HL-60 (cell line): Measurements from ENCODE around the gene SVBP.
"Not testable (repeated sequence)": the region's sequence is repeated elsewhere in the genome, so short reads cannot be mapped to it uniquely, and the experiment has no call there.

ENCODE experiments used
- DNase-seq, 2 experiments: peaks; one replicate each; pipeline ENCODE4 v3.0.0-alpha.2; 2010 to 2020; ENCODE audit warnings: low read depth in 1 of 2, low spot score in 1 of 2
- H3K27ac ChIP-seq: fragments of 250-450 bp; sonication (Bioruptor Pico); replicated peaks from 2 replicates; pipeline ENCODE4 v1.5.1; 2020; ENCODE audit warnings: mild to moderate bottlenecking, moderate library complexity
- H3K27me3 ChIP-seq: fragments of 250-450 bp; sonication (Bioruptor Pico); 2 replicates; pipeline ENCODE4 v1.5.1; 2021; ENCODE audit warnings: mild to moderate bottlenecking, moderate library complexity; ENCODE audit not compliant: insufficient read depth, poor library complexity, severe bottlenecking
- H3K4me3 ChIP-seq: replicated peaks from 2 replicates; pipeline ENCODE4 v1.5.1; 2011; ENCODE audit warnings: mild to moderate bottlenecking, control low read depth, low read length; ENCODE audit not compliant: insufficient read depth
- GABPA ChIP-seq: IDR thresholded peaks from 2 replicates; pipeline ENCODE4 v1.6.1; 2012; ENCODE audit warnings: low read depth
- POLR2AphosphoS5 ChIP-seq: IDR thresholded peaks from 2 replicates; pipeline ENCODE4 v1.6.1; 2012; ENCODE audit warnings: low read depth
- SPI1 ChIP-seq: IDR thresholded peaks from 2 replicates; pipeline ENCODE4 v1.6.1; 2012; ENCODE audit warnings: low read depth, mild to moderate bottlenecking, borderline replicate concordance
- TF ChIP-seq, protein P1 (sequence below): IDR thresholded peaks from 2 replicates; pipeline ENCODE4 v1.6.1; 2012; ENCODE audit warnings: low read depth; ENCODE audit not compliant: insufficient replicate concordance
- TF ChIP-seq, protein P2 (sequence below): IDR thresholded peaks from one replicate; pipeline ENCODE4 v1.5.1; 2011; ENCODE audit warnings: low read length, control low read depth, inconsistent platforms; ENCODE audit not compliant: insufficient read depth

SVBP gene

DNA sequence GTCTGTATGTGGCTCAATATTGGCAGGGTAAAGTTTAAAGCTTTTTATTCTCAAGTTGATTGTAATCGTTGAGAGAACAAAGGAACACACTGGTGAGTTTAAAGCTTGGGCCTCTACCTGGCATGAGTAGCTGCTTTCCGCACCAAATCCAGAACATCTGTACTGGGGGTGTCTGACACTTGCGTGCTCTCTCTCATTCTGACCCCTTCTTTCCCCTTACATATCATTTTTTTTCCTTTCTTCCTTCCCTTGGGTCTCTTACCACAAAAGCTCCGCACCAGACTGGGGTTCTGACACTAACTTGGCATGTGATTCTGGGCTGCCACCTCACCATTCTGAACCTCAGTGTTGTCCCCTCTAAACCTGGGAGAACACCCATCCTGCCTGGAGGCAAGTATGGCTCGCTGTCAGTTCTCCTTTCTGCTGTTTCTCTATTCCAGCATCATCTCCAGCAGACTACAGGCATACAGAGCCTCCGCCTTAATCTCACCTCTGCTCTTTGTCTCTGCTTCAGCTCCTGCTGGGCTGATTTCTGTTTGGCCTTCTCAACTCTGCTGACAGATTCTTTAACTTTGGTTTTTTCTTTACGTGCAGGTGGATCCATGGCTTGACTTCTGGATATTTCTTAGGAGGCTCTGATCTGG is 1.1 kb downstream of the SVBP start:
- Histone ChIP-seq H3K27ac (peak overlapping the region; percentile 98), H3K27me3 (no peaks in the 10 kb centered on the region), H3K4me3 (peak overlapping the region; percentile 59)
- DNase-seq: peak in 1 of 2 experiments; percentile 15
- no peak for TF ChIP-seq POLR2AphosphoS5
- TF ChIP-seq SPI1: peak; percentile 33; the same call in 1 of the 2 replicates

DNA sequence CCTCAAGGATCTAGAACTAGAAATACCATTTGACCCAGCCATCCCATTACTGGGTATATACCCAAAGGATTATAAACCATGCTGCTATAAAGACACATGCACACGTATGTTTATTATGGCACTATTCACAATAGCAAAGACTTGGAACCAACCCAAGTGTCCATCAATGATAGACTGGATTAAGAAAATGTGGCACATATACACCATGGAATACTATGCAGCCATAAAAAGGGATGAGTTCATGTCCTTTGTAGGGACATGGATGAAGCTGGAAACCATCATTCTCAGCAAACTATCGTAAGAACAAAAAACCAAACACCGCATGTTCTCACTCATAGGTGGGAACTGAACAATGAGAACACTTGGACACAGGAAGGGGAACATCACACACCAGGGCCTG is 2.4 kb downstream of the SVBP start:
- H3K27ac ChIP-seq, DNase-seq, H3K27me3 ChIP-seq, H3K4me3 ChIP-seq: not testable (repeated sequence)

DNA sequence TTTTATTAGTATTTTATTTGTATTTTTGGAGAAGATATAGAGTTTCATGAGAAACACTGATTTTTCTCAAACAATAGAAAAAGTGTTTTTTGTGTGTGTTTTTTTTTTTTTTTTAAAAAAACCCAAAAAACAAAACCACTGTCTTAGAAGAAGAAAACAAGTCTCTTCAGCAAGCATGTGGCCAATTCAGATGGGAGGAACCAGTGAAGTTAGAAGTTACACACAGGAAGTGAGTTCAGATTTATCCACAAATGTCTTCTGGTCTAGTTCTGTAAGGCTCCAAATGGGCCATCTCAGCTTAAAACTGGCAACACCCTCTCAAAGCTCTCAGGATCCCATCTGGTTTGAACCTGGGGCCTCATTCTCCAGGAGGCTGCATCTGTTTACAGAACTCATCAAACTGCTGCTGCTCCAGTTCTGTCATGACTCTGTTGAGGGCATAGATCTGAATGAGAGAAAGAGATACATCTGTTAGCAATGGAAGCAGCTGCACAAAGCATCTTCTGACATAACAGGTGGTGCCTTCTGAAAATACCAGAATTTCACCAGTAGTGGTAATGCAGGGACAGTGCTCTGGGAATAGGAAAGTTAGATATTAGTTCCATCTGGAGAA is 10.0 kb downstream of the SVBP start:
- H3K27ac ChIP-seq: no peak overlapping the region
- H3K27me3 ChIP-seq: no peaks in the 10 kb centered on the region
- H3K4me3 ChIP-seq: no peak overlapping the region
- TF ChIP-seq SPI1: no peak
- no peak for TF ChIP-seq POLR2AphosphoS5
- no peak for DNase-seq

DNA sequence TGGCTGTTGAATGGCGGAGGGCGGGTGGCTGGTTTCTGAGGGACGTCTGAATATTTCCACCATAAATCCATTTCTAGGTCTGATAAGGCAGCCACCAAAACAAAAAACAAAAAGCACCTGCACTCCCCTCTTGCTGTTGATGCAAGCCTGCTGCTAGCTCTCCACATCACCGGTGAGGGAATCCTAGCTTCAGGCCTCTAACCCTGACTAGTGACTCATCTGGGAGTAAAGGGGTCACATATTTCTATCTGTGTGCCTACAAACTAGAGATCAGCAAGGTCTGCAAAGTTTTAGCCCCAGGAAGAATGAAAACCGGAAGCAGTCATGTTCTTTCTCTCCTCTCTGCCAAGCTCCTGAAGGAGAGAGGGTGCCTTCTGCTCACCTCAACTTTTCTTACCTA is 10.6 kb downstream of the SVBP start:
- H3K27me3 ChIP-seq: no peaks in the 10 kb centered on the region
- no peak overlapping the region for H3K27ac ChIP-seq
- TF ChIP-seq GABPA (no peak), SPI1 (no peak), POLR2AphosphoS5 (no peak)
- TF ChIP-seq, protein P1, sequence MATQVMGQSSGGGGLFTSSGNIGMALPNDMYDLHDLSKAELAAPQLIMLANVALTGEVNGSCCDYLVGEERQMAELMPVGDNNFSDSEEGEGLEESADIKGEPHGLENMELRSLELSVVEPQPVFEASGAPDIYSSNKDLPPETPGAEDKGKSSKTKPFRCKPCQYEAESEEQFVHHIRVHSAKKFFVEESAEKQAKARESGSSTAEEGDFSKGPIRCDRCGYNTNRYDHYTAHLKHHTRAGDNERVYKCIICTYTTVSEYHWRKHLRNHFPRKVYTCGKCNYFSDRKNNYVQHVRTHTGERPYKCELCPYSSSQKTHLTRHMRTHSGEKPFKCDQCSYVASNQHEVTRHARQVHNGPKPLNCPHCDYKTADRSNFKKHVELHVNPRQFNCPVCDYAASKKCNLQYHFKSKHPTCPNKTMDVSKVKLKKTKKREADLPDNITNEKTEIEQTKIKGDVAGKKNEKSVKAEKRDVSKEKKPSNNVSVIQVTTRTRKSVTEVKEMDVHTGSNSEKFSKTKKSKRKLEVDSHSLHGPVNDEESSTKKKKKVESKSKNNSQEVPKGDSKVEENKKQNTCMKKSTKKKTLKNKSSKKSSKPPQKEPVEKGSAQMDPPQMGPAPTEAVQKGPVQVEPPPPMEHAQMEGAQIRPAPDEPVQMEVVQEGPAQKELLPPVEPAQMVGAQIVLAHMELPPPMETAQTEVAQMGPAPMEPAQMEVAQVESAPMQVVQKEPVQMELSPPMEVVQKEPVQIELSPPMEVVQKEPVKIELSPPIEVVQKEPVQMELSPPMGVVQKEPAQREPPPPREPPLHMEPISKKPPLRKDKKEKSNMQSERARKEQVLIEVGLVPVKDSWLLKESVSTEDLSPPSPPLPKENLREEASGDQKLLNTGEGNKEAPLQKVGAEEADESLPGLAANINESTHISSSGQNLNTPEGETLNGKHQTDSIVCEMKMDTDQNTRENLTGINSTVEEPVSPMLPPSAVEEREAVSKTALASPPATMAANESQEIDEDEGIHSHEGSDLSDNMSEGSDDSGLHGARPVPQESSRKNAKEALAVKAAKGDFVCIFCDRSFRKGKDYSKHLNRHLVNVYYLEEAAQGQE: no peak
- TF ChIP-seq, protein P2, sequence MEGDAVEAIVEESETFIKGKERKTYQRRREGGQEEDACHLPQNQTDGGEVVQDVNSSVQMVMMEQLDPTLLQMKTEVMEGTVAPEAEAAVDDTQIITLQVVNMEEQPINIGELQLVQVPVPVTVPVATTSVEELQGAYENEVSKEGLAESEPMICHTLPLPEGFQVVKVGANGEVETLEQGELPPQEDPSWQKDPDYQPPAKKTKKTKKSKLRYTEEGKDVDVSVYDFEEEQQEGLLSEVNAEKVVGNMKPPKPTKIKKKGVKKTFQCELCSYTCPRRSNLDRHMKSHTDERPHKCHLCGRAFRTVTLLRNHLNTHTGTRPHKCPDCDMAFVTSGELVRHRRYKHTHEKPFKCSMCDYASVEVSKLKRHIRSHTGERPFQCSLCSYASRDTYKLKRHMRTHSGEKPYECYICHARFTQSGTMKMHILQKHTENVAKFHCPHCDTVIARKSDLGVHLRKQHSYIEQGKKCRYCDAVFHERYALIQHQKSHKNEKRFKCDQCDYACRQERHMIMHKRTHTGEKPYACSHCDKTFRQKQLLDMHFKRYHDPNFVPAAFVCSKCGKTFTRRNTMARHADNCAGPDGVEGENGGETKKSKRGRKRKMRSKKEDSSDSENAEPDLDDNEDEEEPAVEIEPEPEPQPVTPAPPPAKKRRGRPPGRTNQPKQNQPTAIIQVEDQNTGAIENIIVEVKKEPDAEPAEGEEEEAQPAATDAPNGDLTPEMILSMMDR: no peak
- DNase-seq: no peak
- no peak overlapping the region for H3K4me3 ChIP-seq

DNA sequence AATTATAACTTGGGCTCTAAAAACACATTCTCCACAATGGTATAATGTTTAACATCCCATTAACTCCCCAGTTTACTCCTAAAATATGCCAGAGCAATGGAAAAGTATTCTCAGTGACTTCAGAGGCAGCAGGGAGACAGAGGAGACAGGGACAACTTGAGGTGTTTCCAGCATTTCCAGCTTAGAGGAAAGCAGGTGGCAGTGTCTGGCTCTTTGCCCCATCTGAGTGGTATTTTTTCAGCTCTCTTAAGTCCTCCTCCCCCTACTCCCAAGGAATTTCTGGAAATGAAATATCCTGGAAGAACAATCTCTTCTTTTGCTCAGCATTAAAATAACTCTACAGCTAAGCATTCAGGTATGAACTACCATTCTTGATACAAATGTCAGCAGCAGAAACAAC is 11.0 kb downstream of the SVBP start:
- no peak overlapping the region for H3K27ac ChIP-seq
- no peaks in the 10 kb centered on the region for H3K27me3 ChIP-seq
- TF ChIP-seq, protein P1: no peak
- TF ChIP-seq GABPA (no peak), SPI1 (no peak), POLR2AphosphoS5 (no peak)
- TF ChIP-seq, protein P2: no peak
- DNase-seq: no peak
- H3K4me3 ChIP-seq: no peak overlapping the region
